ENCODE measurements around the gene GNA12. TPM values are rescaled to one million over a fixed set of nuclear protein-coding genes. Genes with fewer than 3 reads are reported as not detected.

The GNA12 gene
- total and polyA plus RNA-seq, 2 of the 4 experiments (the other 2 are of a cell fraction): 14.3 to 93.9 TPM

DNA sequence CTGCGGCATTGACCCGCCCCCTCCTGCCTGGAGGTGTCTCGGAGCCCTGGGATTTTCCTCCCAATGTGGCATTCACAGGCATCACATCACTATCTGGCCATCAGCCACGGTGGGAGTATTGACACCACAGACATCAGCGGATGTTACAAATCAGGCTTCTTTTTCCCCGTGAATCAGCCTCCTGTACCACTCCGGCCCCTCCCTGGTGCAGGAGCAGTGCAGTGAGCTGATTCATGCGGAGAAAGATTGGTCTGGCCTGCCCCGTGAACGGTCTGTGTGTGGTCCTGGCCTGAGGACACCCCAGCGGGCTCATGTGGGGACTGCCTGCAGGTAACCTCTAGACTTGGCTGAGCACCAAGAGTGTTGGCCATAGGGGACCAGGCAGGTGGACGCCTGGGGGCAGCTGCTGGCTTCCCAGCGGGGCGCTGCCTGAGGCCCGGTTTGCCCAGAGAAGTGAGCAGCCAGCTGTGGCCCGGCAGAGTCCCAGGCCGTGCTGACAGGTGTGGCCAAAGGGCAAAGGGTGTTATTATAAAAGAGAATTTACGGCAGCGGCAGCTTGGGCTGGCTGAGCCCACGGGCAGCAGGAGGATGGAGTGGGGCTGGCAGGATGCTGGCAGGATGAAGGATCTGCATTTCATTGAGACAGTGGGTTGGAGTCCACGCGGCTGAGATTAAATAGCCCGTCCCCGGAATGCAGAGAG is 32.1 kb upstream of the GNA12 start:
- intact Hi-C loops (cut with micrococcal nuclease) (no loop called here), in situ Hi-C loops (cut with MboI; ENCODE audit: low sequenced_read_pairs) (no loop called here), dilution Hi-C loops (cut with HindIII; ENCODE audit: low sequenced_read_pairs, unreplicated experiment) (no loop called here)
- H3K27me3 ChIP-seq (ENCODE audit: control insufficient read depth, insufficient read depth, low read length): no peaks in the 10 kb centered on the region
- H4K20me1 ChIP-seq (ENCODE audit: insufficient read depth, low read length): peaks cover 9% of the 10 kb centered on the region
- peaks cover 3% of the 10 kb centered on the region for H3K4me1 ChIP-seq (ENCODE audit: control insufficient read depth, insufficient read depth, low read length)
- H4K8ac ChIP-seq (ENCODE audit: low read depth in 2 of 2, low read length in 2 of 2): no peak overlapping the region
- no peak overlapping the region for H2BK20ac ChIP-seq (ENCODE audit: low read depth, low read length)
- no peak overlapping the region for H2BK15ac ChIP-seq (ENCODE audit: low read depth, low read length)
- H3K14ac ChIP-seq (replicated peaks; ENCODE audit: low read depth, low read length): no peak overlapping the region; the same call in 1 of the 2 replicates
- 45% methylated on average over 14 of the region's 24 CpGs; no CpG with 5 or more reads in 1 of the 2 experiments for WGBS, 2 experiments (ENCODE audit: extremely low coverage in 2 of 2, insufficient read length in 1 of 2)
- no peak overlapping the region for H3K9ac ChIP-seq (ENCODE audit: low read depth, low read length)
- H3K27ac ChIP-seq (ENCODE audit: insufficient read depth, low read length): no peak overlapping the region
- H2AK9ac ChIP-seq (replicated peaks; ENCODE audit: low read depth, low read length, poor library complexity): peak overlapping the region; percentile 85
- H3K36me3 ChIP-seq (ENCODE audit: control insufficient read depth, insufficient read depth, low read length): no peaks in the 10 kb centered on the region
- H2BK5ac ChIP-seq (ENCODE audit: low read depth, low read length, poor library complexity, severe bottlenecking): no peak overlapping the region
- 0 out of 2 replicates have a peak overlapping the region, but pooled peaks have one; percentile 17 for H3K4ac ChIP-seq (ENCODE audit: low read depth, low read length)
- no peak overlapping the region for H4K91ac ChIP-seq (ENCODE audit: insufficient read depth, low read depth, low read length)
- ChIA-PET POLR2A (ENCODE audit: unreplicated experiment) (no interaction called here), CTCF (no interaction called here)
- no peak overlapping the region for H3K4me3 ChIP-seq (ENCODE audit: insufficient read depth, low read depth, low read length)
- no peak overlapping the region for H2BK120ac ChIP-seq (ENCODE audit: low read depth, low read length)
- no peak overlapping the region for H3K18ac ChIP-seq (ENCODE audit: low read depth, low read length)
- peak overlapping the region; percentile 43; the same call in 1 of the 2 replicates for H2AK5ac ChIP-seq (ENCODE audit: low read depth, low read length)
- H3K9me1 ChIP-seq (ENCODE audit: insufficient read depth, low read length): peaks cover 21% of the 10 kb centered on the region
- TF ChIP-seq NFE2L2 (IDR thresholded peaks at IDR 0.05; ENCODE audit: low read depth, low read length) (no peak), FOS (IDR thresholded peaks at IDR 0.05; ENCODE audit: low read depth, low read length) (peak; percentile 31; the same call in 1 of the 2 replicates), MAZ (IDR thresholded peaks at IDR 0.05; ENCODE audit: borderline replicate concordance, low read depth, low read length) (peak; percentile 64; the same call in 1 of the 2 replicates), CHD1 (IDR thresholded peaks at IDR 0.05; ENCODE audit: low read depth, low read length) (no peak)
- no peak overlapping the region for H3K23ac ChIP-seq (ENCODE audit: low read depth, low read length)
- DNase-seq (peak; percentile 87), ATAC-seq (ENCODE audit: low read depth) (peak; percentile 21; the same call in 1 of the 2 replicates)
- no peak overlapping the region for H3K56ac ChIP-seq (ENCODE audit: extremely low read depth, insufficient read depth, low read length)
- no peak overlapping the region for H3K4me2 ChIP-seq (ENCODE audit: low read depth, low read length)
- no peaks in the 10 kb centered on the region for H3K79me1 ChIP-seq (ENCODE audit: low read depth in 1 of 2, low read length in 2 of 2)
- no peak overlapping the region for H4K5ac ChIP-seq (ENCODE audit: low read depth, low read length)
- BruUV-seq (replicated peaks): no TSS peak
- no peaks in the 10 kb centered on the region for H3K9me3 ChIP-seq (ENCODE audit: control insufficient read depth, insufficient read depth, low read length)
- H2AFZ ChIP-seq (replicated peaks; ENCODE audit: low read length, poor library complexity): peak overlapping the region; percentile 85

Data from IMR-90 (cell line).